ENCODE data around the gene ZCCHC7. TPM values are rescaled to one million over a fixed set of nuclear protein-coding genes. Genes with fewer than 3 reads are reported as not detected.

The ZCCHC7 gene
- total and polyA plus RNA-seq, 9 of the 15 experiments (the other 6 are each of a cell fraction or from before 2014, with no cell fraction given): 34.1 to 68.9 (median 48.8) TPM

DNA sequence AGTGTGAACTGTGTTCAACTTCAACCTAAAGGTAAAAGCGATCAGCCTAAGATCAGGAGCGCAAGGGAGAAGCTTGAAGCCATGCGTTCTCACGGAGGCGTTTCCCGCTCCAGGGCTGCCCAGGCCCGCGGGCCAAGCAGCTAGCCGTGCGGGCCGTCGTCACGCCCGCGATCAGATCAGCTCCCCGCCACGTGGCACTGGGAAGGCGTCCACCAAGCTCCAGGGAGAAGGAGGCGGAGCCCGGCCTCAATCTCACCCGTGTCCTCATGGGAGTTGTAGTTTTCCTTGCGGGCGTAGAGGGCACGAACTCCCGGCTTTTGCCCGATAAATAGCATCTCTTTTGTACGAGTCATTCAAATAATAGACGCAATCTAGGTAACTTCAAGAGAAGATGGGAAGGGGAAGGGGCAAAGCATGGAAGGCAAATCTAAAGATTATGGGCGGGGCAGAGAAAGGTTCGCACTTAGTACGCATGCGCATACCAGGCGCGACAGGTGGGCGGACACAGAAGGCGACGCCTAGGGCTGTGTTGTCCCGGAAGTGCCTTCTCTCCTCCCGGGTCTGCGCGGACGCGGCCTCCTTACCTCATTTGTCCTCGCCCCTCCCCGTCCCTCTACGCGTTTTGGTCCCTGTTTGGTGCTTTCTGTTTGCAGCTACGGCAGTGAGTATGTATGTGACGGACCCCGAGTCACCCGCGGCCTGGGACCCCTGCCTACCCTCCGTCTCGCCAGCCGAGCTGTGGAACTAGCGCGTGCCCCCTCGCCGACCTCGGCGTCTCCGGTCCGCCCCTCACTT is 40.8 kb upstream of the ZCCHC7 start (continued):
- TF ChIP-seq CBFB (CRISPR knock-in tag; IDR thresholded peaks at IDR 0.05) (peak; percentile 67; the same call in 1 of the 2 replicates), ZNF75A (CRISPR knock-in tag; IDR thresholded peaks at IDR 0.05) (no peak), CBX3 (IDR thresholded peaks at IDR 0.05; ENCODE audit: borderline replicate concordance in 1 of 2, low read length in 2 of 2) (peak in 1 of 2 experiments; percentile 94; a peak in 2 of 3 replicates), ATF1 (CRISPR knock-in tag; IDR thresholded peaks at IDR 0.05) (peak; percentile 28; the same call in 1 of the 2 replicates), ATF1 (tag; IDR thresholded peaks at IDR 0.05) (peak; percentile 87), FOXA3 (CRISPR knock-in tag; conservative IDR thresholded peaks at IDR 0.05 in 1 of 2, IDR thresholded peaks at IDR 0.05 in 1 of 2) (no peak), ZBTB17 (CRISPR knock-in tag; IDR thresholded peaks at IDR 0.05) (no peak), SMAD1 (IDR thresholded peaks at IDR 0.05; ENCODE audit: low read depth, low read length, partially characterized antibody) (no peak), CCAR2 (IDR thresholded peaks at IDR 0.05; ENCODE audit: low read depth, low read length) (no peak), SIN3A (IDR thresholded peaks at IDR 0.05; ENCODE audit: borderline replicate concordance in 2 of 2, control insufficient read depth in 1 of 2, low read depth in 2 of 2, low read length in 2 of 2) (peak; percentile 14 to 52; a peak in 1 of 4 replicates), POLR2G (IDR thresholded peaks at IDR 0.05; ENCODE audit: low read depth, low read length) (peak; percentile 82), SNRNP70 (optimal IDR thresholded peaks at IDR 0.05; ENCODE audit: low read depth, low read length) (no peak), RFX1 (IDR thresholded peaks at IDR 0.05) (peak; percentile 67), E2F3 (CRISPR knock-in tag; IDR thresholded peaks at IDR 0.05) (peak; percentile 72; the same call in 1 of the 2 replicates), XRCC5 (IDR thresholded peaks at IDR 0.05; ENCODE audit: low read depth, low read length) (no peak), BRCA1 (IDR thresholded peaks at IDR 0.05) (no peak), BRCA1 (CRISPR knock-in tag; IDR thresholded peaks at IDR 0.05) (no peak), RBFOX2 (IDR thresholded peaks at IDR 0.05; ENCODE audit: low read depth, low read length) (peak; percentile 91), RCOR1 (IDR thresholded peaks at IDR 0.05; ENCODE audit: borderline replicate concordance in 1 of 2, low read depth in 2 of 2, low read length in 2 of 2) (0 out of 4 replicates have a peak, but pooled peaks of 1 of the 2 experiments have one; percentile 11)
- TF ChIP-seq, protein P1, sequence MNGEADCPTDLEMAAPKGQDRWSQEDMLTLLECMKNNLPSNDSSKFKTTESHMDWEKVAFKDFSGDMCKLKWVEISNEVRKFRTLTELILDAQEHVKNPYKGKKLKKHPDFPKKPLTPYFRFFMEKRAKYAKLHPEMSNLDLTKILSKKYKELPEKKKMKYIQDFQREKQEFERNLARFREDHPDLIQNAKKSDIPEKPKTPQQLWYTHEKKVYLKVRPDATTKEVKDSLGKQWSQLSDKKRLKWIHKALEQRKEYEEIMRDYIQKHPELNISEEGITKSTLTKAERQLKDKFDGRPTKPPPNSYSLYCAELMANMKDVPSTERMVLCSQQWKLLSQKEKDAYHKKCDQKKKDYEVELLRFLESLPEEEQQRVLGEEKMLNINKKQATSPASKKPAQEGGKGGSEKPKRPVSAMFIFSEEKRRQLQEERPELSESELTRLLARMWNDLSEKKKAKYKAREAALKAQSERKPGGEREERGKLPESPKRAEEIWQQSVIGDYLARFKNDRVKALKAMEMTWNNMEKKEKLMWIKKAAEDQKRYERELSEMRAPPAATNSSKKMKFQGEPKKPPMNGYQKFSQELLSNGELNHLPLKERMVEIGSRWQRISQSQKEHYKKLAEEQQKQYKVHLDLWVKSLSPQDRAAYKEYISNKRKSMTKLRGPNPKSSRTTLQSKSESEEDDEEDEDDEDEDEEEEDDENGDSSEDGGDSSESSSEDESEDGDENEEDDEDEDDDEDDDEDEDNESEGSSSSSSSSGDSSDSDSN (IDR thresholded peaks at IDR 0.05; ENCODE audit: borderline replicate concordance in 1 of 2, low read depth in 2 of 2, low read length in 2 of 2): 0 out of 4 replicates have a peak, but pooled peaks have one; percentile 31 to 48
- TF ChIP-seq, protein P2, sequence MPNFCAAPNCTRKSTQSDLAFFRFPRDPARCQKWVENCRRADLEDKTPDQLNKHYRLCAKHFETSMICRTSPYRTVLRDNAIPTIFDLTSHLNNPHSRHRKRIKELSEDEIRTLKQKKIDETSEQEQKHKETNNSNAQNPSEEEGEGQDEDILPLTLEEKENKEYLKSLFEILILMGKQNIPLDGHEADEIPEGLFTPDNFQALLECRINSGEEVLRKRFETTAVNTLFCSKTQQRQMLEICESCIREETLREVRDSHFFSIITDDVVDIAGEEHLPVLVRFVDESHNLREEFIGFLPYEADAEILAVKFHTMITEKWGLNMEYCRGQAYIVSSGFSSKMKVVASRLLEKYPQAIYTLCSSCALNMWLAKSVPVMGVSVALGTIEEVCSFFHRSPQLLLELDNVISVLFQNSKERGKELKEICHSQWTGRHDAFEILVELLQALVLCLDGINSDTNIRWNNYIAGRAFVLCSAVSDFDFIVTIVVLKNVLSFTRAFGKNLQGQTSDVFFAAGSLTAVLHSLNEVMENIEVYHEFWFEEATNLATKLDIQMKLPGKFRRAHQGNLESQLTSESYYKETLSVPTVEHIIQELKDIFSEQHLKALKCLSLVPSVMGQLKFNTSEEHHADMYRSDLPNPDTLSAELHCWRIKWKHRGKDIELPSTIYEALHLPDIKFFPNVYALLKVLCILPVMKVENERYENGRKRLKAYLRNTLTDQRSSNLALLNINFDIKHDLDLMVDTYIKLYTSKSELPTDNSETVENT (CRISPR knock-in tag; IDR thresholded peaks at IDR 0.05): no peak
- TF ChIP-seq, protein P3, sequence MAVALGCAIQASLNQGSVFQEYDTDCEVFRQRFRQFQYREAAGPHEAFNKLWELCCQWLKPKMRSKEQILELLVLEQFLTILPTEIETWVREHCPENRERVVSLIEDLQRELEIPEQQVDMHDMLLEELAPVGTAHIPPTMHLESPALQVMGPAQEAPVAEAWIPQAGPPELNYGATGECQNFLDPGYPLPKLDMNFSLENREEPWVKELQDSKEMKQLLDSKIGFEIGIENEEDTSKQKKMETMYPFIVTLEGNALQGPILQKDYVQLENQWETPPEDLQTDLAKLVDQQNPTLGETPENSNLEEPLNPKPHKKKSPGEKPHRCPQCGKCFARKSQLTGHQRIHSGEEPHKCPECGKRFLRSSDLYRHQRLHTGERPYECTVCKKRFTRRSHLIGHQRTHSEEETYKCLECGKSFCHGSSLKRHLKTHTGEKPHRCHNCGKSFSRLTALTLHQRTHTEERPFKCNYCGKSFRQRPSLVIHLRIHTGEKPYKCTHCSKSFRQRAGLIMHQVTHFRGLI (CRISPR knock-in tag; IDR thresholded peaks at IDR 0.05): no peak
